GM21576 (cell line): ENCODE results near the gene TTC23L.

Experiments
- ATAC-seq: cut with Tn5 transposase; IDR thresholded peaks from one replicate; pipeline ENCODE4 v1.9.1; 2021; ENCODE audit warnings: mild to moderate bottlenecking, moderate library complexity; ENCODE audit not compliant: unreplicated experiment

TTC23L gene

DNA sequence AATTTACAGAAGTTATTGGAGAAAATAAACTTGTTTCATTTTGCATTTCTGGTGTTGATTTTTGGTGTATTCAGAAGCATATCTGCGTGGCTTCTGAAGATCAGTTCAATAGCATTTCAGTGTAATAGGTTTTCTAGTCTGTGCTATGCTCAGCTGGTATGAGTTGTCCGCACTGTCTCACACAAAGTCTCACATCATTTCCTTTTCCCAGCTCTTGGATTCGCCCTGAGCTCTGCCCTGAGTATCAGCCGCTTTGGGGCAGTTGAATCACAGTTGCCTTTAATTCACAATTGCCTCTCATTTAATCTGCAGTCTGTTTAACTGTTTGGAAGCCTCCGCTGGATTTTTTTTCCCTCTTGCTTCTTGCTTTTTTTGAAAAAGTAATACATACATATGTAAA lies 6.4 kb upstream of the TTC23L start:
- ATAC-seq = no peak

DNA sequence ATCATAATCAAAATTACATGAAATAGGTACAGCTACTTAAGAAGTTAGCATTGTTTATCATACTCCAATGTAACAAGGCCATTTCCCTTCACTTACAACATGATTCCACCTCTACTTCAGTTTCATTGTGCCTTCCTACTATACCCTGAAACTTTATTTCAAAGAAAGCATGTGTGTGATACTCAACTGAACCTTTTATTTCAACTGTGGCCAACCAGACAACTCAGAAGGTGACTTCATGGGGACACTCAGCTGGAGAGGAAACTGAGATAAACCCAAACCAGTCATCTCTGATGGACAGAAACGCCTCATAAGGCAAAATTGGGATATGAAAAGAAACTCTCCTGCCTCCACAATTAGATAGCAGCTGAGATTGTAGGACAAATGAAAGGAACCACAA lies 5.9 kb upstream of the TTC23L start:
- ATAC-seq = no peak

DNA sequence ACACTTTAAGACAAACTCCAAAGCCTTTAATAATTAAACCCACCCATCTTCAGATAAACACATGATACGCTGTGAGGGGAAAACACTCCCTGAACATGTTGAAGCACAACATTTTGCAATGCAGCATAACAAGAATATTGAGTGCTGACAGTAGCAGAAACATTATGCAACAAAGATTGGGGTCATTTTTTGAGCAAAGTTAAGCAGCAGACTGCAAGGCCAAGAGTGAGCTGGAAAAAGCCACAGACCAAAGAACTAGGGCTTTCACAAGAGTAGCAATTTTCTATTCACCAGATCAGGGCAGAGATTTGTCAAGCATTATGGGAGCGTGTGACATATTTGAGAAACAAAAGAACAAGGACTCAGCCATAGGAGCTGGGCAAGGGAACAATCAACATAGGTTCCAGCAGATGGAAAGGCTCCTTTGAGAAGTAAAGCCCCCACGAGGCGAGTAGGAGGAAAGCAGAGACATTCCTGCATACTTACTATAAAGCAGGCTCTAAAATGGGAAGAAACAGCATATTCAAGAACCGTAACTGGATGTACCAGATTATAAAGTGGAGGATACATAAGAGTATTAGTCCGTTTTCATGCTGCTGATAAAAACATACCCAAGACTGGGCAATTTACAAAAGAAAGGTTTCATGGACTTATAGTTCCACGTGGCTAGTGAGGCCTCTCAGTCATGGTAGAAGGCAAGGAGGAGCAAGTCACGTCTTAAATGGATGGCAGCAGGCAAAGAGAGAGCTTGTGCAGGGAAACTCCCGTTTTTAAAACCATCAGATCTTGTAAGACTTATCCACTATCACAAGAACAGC lies 4.8 kb upstream of the TTC23L start:
- no peak for ATAC-seq

DNA sequence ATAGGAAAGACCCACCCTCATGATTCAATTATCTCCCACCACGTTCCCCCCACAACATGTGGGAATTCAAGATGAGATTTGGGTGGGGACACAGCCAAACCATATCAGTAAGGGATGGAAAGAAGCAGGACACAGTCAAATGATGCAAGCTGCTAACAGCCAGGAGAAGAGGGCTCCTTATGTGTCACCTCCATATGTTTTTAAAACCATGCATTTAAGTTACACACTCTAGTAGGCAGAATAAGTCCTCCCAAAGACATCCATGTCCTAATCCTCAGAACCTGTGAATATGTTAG lies 4.2 kb upstream of the TTC23L start:
- no peak for ATAC-seq

DNA sequence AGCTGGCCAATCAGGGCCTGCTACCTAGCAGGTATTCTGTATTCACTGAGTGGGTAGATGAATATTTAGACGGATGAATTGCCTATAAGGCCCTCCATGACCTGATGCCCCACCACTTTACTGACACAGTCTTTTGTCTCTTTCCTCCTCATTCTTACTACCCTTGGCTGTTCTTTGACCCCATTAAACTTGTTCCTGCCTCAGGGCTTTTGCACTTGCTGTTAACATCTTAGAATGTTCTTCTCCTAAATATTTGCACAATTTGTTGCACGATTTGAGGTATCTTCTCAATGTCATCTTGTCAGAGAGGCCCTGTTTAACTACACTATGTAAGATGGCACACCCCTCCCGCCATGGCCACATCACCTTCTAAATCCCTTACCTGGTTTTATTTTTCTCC lies 3.3 kb upstream of the TTC23L start:
- no peak for ATAC-seq

DNA sequence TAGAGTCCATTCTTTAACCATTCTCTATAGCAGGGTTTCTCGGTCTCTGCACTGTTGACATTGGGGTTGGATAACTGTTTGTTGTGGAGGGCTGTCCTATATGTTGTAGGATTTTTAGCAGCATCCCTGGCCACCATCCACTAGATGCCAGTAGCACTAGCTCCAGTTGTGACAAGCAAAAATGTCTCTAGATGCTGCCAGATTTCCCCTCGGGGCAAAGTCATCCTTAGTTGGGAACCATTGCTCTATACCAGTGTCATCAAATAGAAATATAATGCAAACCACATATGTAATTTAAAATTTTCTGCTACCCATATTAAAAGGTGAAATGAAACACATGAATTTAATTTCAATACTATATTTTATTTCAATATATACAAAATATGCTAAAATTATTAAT lies 2.9 kb downstream of the TTC23L start:
- ATAC-seq = no peak

DNA sequence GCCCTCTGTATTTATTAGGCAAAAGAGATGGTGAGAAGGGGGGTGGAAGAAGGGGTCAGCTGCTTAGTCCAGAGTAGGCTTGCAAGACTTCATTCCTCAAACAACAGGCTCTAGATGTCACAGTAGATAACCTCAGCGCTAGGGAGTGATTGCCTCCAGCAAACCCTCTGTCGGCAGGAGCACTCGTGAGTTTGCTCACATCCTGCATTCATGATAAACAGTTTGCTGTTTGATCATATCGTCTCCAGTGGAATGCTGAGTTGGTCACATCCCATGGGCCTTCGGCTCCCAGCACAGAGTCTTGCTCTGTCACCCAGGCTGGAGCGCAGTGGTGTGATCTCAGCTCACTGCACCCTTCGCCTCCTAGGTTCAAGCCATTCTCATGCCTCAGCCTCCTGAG lies 3.6 kb downstream of the TTC23L start:
- ATAC-seq = no peak

DNA sequence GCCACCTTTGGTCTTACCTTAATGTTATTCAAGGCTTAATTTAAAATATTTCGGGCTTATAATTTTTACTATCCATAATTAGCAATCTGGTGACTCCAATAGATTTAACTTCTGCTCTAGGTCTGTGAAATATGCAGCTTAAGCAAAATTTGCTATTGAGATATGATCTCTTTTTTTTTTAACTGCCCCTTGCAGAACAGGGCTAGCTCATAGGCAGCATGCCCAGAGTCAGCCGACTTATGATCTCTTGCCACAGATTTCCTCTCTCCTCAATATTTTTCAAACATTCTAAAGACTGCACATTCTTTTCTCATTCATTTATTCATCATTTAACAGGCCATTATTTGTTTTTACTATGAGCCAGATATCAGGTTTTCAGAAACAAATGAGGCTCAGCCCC lies 4.5 kb downstream of the TTC23L start:
- ATAC-seq = no peak

DNA sequence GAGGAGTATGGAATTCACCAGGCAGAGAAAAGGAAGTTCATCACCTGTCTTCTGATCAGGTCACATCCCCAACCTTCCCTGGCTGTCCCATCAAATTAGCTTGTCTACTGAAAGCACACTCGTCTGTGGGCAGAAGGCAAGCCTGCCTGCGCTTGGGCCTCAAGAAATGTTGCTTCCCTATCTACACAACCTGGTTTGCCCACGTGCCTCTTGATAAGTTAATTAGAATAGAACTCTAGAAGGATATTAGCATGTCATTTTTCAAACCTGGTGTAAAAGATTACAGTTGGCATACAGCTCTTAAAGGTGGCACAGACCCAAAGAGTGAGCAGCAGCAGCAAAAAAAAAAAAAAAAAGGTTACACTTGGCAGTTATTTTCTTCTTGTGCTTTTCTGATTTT lies 5.1 kb downstream of the TTC23L start:
- ATAC-seq = no peak

DNA sequence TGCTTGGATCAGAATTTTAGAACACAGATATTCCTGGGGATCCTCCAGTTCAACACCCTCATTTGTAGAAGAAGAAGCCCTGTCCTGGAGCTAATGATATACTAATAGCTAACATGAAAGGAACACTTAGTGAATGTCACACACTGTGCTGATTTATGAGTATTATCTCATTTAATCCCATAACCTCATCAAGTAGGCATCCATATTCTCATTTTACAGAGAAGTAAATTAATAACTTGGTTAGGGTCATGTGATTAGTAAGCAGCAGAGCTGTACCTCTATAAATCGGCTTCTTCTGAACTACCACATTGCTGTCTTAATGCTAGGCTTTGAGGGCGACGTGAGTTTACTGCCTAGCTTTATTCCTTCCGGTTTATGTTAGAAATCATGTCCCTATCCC lies 6.0 kb downstream of the TTC23L start:
- no peak for ATAC-seq

DNA sequence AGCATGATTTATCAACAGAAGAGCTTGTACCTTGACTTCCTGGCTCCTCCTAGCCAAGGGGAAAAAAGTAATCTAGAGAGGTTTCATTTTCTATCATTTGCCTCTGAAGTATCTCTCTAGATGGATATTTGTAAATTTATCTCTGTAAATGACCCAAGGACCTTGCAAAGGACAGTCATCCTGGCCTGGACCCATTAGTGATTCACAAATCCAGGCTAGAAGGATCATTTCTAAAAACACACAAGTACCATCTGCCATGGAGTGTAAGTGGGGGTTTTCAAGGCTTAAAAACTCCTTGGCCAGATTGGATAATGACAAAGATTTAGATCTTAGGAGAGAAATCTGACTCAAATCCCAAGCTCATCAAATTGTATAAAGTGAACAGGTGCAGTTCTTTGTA lies 8.1 kb downstream of the TTC23L start:
- no peak for ATAC-seq

DNA sequence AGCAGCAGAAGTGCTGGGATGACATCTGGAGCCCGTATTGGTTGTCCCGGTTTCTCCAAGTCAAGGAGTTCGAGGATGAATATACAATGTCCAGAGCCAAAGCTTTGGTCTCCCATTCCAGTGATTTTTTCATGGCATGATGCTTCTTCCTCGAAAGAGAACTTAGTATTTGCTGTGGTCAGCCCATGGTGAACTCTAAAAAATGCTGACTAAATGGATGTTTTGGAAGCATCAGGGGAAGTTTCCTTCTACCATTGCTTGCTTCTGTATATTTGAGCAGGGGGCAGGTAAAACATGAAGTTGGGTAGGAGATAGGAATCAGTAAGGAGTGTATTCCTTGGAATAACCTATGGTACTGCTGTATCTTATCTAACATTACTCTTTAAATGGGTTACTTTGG lies 8.6 kb downstream of the TTC23L start:
- ATAC-seq = no peak

DNA sequence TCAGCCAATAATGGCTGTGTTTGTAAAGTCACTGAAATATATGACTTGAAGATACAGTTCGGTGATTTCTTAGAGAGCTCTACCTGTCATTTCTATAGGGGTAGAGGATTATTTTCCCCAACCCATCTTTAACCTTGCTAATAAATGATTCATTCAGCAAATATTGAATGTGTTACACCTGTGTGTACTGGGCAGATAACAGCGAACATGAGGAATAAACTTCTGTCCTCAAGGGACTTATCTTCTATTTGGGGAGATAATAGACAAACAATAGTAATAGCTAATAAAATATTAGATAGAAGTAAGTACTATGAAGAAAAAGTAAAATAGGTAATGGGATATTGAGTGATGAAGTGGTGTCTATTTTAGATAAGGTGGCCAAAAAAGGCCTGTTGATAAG lies 9.3 kb downstream of the TTC23L start:
- no peak for ATAC-seq

DNA sequence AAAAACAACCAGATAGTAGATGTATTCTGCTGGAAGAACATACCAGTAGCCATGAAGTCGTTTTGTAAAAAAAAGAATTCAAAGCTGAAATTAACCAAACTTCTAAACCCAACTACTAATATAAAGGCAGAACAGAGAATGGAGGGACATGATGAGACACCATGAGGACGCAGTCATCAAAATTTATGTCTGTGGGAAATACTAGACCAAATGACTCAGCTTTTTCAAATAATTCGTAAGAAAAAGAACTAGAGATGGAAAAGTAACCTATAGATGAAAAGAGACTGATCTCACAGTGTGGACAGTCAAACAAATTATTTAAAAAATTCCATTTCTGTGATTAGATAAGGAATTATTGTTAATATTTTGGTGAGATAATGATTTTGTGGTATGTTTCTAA lies 10.3 kb downstream of the TTC23L start:
- ATAC-seq = no peak

DNA sequence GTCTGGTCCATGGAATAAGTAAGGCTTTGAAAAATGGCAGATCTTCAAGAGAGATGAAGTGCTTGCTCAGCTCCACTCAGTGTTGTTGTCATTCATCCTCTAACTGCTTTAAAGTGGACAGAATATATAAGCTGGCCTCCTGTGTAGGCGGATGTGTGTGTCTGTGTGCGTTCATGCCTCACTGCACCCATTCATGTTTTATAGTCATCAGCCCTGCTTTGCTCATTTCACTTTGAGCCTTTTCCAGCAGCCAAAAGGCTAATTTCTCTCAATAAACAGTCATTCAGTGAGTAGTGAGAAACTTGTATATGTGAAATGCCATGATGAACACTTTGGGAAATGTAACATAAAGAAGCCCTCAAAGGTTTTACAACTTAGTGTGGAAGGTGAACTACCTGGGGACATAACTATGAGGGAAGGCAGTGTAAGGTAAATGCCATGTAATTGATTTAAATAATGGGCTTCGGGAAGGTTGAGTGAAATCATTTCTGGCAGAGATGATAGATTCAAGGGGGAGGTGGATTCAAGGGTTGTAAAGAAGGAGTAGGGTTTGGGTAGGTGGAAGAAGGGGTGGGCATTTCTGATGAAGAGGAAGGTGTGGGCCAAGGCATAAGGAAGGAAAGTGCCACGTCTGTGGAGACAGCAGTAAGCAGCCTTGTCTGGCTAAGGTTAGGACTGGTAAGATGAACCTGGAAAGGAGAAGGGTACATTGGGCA lies 15.7 kb downstream of the TTC23L start:
- ATAC-seq = peak; percentile 99

DNA sequence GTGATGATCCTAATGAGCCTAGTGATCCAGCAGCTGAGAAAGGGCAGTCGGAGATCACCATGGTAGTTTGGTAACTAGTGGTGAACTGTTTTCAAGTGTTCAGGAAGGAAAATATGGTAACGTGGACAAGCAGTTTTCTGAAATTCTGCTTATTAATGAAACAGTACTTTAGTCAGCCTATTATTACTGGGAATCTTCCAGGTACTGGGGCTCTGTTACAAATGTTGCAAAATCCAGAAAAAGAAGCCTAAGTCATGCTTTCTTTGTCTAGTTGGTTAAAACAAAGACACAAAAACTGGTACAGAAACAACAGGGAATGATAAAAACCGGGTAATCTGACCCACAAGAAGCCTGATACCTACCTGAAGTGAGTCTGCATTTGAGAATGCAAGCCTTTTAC lies 18.2 kb downstream of the TTC23L start:
- ATAC-seq = no peak

DNA sequence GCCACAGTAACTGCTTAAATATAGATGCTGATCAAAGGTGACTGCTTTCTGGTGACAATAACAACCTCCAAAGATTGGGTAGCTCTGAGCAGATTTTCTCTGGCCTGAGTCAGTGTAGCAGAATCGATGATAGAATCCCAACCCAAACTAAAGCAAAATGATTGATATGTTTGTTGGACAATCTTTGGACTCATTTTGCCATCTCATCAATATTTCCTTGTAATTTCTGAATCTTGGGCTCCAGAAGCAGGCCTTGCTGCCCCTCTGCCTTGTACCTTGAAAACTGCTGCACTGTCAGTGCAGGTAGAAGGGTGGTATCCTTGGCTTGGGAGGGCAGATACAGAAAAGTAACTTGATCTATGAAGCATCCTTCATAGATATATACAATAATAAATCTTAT lies 18.9 kb downstream of the TTC23L start:
- ATAC-seq = no peak

DNA sequence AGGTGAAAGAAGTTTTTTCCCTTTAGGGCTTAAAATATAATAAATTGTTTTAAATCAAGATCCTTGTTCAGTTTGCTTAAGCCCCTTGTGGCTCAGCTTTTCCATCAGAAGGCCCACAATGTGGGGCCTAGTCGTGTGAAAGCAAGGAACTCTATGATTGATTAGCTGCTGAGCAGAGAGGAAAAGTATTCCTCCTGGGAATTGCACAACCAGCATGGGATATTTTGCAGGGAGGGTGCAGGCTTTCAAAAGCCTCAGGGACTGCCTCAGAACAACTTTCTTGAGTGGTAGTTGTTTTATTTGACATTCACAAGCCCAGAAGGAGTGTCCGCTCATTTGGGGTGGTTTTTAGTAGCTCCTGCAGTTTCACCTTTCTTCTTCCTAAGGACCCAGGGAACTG lies 19.8 kb downstream of the TTC23L start:
- no peak for ATAC-seq

DNA sequence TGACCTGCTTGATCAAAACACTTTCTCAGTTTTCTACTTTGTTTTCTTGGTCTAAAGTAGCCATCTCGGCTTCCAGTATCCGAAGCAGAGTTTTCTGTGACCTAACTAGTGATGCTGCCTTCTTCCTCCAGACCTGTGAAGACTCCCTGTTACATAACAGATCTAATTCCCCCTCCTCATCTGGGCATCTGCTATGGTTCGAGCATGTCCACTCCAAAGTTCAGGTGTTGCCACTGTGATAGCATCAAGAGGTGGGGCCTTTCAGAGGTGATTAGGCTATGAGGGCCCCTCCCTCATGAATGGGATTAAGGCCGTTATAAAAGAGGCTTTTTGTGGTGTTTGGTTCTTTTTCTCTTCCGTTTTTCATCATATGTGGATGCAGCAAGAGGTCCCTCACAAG lies 20.3 kb downstream of the TTC23L start:
- no peak for ATAC-seq

DNA sequence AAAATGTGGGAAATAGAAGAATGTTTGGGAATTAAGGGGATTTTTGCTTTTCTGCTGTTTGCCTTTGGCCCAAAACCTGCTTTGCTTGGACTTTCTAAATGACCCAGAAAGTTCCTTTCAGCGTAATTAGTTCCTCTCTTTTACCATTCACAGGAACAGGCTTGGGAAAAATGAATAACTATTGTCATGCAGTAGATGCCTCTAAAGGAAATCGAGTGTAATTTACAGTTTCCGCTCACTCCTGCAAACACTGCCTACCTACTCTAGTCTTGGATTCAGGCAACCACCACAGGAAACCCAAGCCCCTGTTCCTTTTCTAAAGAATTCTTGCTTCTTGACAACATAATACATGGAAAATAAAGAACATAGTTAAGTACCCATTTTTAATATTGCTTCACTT lies 25.0 kb downstream of the TTC23L start:
- ATAC-seq = no peak

DNA sequence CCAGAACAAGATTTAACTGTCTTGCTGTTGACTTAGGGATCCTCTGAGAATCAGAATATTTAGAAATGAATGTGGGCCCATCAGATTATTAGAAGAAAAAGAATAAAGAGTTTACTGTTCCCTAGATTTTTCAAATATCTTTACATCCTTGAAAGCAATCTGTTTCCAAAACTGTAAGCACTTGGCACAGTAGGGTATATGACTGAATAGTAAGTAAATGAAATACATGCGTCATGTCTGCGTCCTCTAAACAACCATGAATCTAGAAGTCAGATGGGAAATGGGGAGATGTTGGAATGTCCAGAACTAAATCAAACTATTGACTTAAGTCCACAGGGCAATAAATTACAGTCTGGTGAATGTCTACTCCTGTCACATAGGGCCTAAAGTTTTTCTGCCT lies 26.1 kb downstream of the TTC23L start:
- no peak for ATAC-seq

DNA sequence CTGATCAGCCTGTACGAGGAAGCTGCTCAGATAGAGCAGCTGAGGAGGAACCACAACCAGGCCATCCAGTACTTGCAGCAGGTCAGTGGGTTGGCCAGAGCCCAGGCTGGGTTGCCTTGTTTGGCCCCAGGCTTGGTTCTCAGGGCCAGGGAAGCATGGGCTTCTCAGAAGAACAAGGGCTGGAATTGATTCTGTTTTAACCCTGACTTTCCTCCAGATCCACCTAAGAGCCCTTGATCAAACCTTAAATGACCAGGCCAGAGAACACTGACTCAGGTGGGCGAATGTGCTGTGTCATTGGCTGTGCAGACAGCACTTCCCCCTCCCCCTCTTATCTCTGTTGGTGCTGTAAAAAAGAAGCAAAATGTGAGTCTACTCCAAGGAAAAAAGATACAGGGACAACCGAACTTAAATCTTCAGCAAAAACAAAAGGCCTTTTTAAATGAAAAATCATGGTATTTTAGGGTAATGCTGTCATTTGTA lies 28.1 kb downstream of the TTC23L start:
- no peak for ATAC-seq

DNA sequence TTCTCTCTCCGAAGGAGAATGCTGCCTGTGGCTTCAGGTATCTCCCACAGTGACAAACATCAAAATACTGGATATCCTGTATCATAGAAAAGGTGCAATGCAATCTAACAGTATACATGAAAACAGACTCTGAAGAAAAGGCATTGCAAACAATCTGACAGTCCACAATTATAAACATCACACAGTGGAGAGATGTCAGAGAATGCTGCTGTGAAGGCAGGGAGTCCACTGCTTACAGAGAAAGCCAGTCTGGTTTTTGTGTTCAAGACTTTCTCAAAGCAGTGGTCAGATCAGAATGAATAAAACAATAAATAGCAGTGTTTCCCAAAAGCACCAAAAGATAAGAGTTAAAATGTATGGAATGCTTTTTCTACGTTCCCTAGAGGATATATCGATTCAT lies 28.7 kb downstream of the TTC23L start:
- ATAC-seq = no peak
